Measurements from ENCODE around the gene PDE4A. TPM values are rescaled to one million over a fixed set of nuclear protein-coding genes. Genes with fewer than 3 reads are reported as not detected.

The PDE4A gene
- total and polyA plus RNA-seq, 2 of the 8 experiments (the other 6 are each of a cell fraction or from before 2014, with no cell fraction given): 2.0 to 4.4 TPM

- WGBS, 2 experiments (ENCODE audit: extremely low coverage in 1 of 2, insufficient coverage in 1 of 2, insufficient read length in 1 of 2, insufficient replicate concordance in 2 of 2, low coverage in 1 of 2, low lambda C conversion rate in 2 of 2, missing lambda C conversion rate in 1 of 2): 63% methylated on average over 9 of the region's 9 CpGs; no CpG with 5 or more reads in 1 of the 2 experiments
- FAIRE-seq: peak; percentile 71
- peak in 1 of 2 experiments; percentile 88 for DNase-seq (ENCODE audit: low read depth in 1 of 2, low spot score in 2 of 2)
- no peak for TF ChIP-seq TAF1 (IDR thresholded peaks at IDR 0.05; ENCODE audit: low read depth, low read length)
- TF ChIP-seq SIN3A (conservative IDR thresholded peaks at IDR 0.05 in 1 of 2, IDR thresholded peaks at IDR 0.05 in 1 of 2; ENCODE audit: low read depth in 1 of 2, low read length in 2 of 2): 0 out of 4 replicates have a peak, but pooled peaks of 1 of the 2 experiments have one; percentile 43
- TF ChIP-seq ZNF274 (IDR thresholded peaks at IDR 0.05; ENCODE audit: borderline replicate concordance, extremely low read depth, low read length): no peak
- TF ChIP-seq BCL11A (IDR thresholded peaks at IDR 0.05; ENCODE audit: low read depth in 2 of 2, low read length in 2 of 2): no peak
- no peak for TF ChIP-seq JUND (IDR thresholded peaks at IDR 0.05; ENCODE audit: low read length)
- TF ChIP-seq SIX5 (IDR thresholded peaks at IDR 0.05; ENCODE audit: low read depth, low read length): no peak
- TF ChIP-seq TCF12 (IDR thresholded peaks at IDR 0.05; ENCODE audit: low read depth, low read length): no peak
- TF ChIP-seq, protein P1, sequence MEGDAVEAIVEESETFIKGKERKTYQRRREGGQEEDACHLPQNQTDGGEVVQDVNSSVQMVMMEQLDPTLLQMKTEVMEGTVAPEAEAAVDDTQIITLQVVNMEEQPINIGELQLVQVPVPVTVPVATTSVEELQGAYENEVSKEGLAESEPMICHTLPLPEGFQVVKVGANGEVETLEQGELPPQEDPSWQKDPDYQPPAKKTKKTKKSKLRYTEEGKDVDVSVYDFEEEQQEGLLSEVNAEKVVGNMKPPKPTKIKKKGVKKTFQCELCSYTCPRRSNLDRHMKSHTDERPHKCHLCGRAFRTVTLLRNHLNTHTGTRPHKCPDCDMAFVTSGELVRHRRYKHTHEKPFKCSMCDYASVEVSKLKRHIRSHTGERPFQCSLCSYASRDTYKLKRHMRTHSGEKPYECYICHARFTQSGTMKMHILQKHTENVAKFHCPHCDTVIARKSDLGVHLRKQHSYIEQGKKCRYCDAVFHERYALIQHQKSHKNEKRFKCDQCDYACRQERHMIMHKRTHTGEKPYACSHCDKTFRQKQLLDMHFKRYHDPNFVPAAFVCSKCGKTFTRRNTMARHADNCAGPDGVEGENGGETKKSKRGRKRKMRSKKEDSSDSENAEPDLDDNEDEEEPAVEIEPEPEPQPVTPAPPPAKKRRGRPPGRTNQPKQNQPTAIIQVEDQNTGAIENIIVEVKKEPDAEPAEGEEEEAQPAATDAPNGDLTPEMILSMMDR (IDR thresholded peaks at IDR 0.05; ENCODE audit: control extremely low read depth in 1 of 3, insufficient read depth in 1 of 3, low read depth in 1 of 3, low read length in 3 of 3): peak; percentile 82 to 97 (median 96)
- no peak for TF ChIP-seq TAF7 (optimal IDR thresholded peaks at IDR 0.05; ENCODE audit: borderline replicate concordance, low read depth, low read length)
- no peak for TF ChIP-seq KDM5A (IDR thresholded peaks at IDR 0.05; ENCODE audit: low read length)
These were observed 29.6 kb upstream of the PDE4A start for GRCh38 chr19:10390652-10391286.

More at GRCh38 chr19:10390652-10391286, 29.6 kb upstream of the PDE4A start:
- H3K4me1 ChIP-seq (replicated peaks in 1 of 4; ENCODE audit: control insufficient read depth in 3 of 4, insufficient read depth in 4 of 4, low read length in 3 of 4): peaks cover 0 to 3% (median 0%) of the 10 kb centered on the region in 4 experiments; a peak in 1 of 7 replicates
- H3K23ac ChIP-seq (ENCODE audit: insufficient read length): no peak overlapping the region
- CTCF ChIA-PET (ENCODE audit: partially characterized antibody): interaction anchor here (0.6 to 6.0 kb wide), 35 partner anchors 9 to 1132 kb away, joined by 3 to 63 read pairs (median 5); partner anchors contain the start of genes FDX2, ICAM1, ICAM5 and TYK2
- H3K79me2 ChIP-seq (ENCODE audit: control insufficient read depth in 1 of 2, insufficient read depth in 2 of 2, low read length in 2 of 2): no peaks in the 10 kb centered on the region
- H2BK120ac ChIP-seq (replicated peaks; ENCODE audit: low read depth, low read length): no peak overlapping the region
- no peak overlapping the region for H3K4me2 ChIP-seq (ENCODE audit: insufficient read depth in 1 of 2, low read depth in 2 of 2, low read length in 2 of 2)
- no peak overlapping the region for H4K91ac ChIP-seq (replicated peaks; ENCODE audit: insufficient read length, low read length)
- no peaks in the 10 kb centered on the region for H3K23me2 ChIP-seq (ENCODE audit: low read depth, low read length)
- H2BK15ac ChIP-seq (ENCODE audit: low read length): no peak overlapping the region
- H3K27me3 ChIP-seq (replicated peaks in 1 of 4; ENCODE audit: control insufficient read depth in 3 of 4, extremely low read depth in 1 of 4, insufficient read depth in 3 of 4, low read length in 3 of 4): no peaks in the 10 kb centered on the region
- H3K36me3 ChIP-seq (ENCODE audit: control insufficient read depth in 2 of 4, insufficient read depth in 4 of 4, low read length in 3 of 4): peaks cover 0 to 38% (median 20%) of the 10 kb centered on the region in 4 experiments; a peak in 7 of 8 replicates
- H3K27ac ChIP-seq (ENCODE audit: low read depth, low read length): no peak overlapping the region
- no peak overlapping the region for H2AFZ ChIP-seq (ENCODE audit: low read length)
- no peak overlapping the region for H3K4me3 ChIP-seq (ENCODE audit: extremely low read depth in 1 of 4, insufficient read depth in 2 of 4, low read depth in 3 of 4, low read length in 4 of 4)
- H3K79me1 ChIP-seq (ENCODE audit: low read depth, low read length): no peaks in the 10 kb centered on the region
- no peak overlapping the region for H4K5ac ChIP-seq (ENCODE audit: insufficient read length, low read depth, low read length)
- H2BK5ac ChIP-seq (ENCODE audit: low read depth, low read length): no peak overlapping the region
- H3K9me3 ChIP-seq (ENCODE audit: insufficient read depth in 2 of 2, low read depth in 1 of 2, low read length in 1 of 2): no peaks in the 10 kb centered on the region
- no peak overlapping the region for H2BK12ac ChIP-seq (ENCODE audit: low read depth, low read length)
- H3K14ac ChIP-seq (ENCODE audit: insufficient read length): no peak overlapping the region
- no peak overlapping the region for H2AK5ac ChIP-seq (ENCODE audit: low read depth, low read length)
- H3K9ac ChIP-seq (replicated peaks in 1 of 4; ENCODE audit: extremely low read depth in 1 of 4, low read depth in 3 of 4, low read length in 3 of 4): no peak overlapping the region
- POLR2A ChIA-PET (ENCODE audit: partially characterized antibody): interaction anchor here (0.7 to 1.4 kb wide), 9 partner anchors 9 to 257 kb away, joined by 3 to 12 read pairs (median 4); partner anchors contain the start of genes DNMT1 and ICAM1
- H4K20me1 ChIP-seq (replicated peaks in 1 of 2; ENCODE audit: control insufficient read depth in 1 of 2, insufficient read depth in 2 of 2, low read length in 2 of 2): peaks cover 4 to 6% of the 10 kb centered on the region in 2 experiments
- no peak overlapping the region for H3K18ac ChIP-seq (ENCODE audit: extremely low read depth, low read length)
- H3K56ac ChIP-seq (replicated peaks; ENCODE audit: insufficient read length, low read depth, low read length): no peak overlapping the region
- H2BK20ac ChIP-seq (ENCODE audit: low read length): no peak overlapping the region
- H3K4ac ChIP-seq (replicated peaks; ENCODE audit: insufficient read length, low read depth, low read length): no peak overlapping the region
- no peak overlapping the region for H4K8ac ChIP-seq (ENCODE audit: extremely low read depth, insufficient read depth, low read length)

Measured in H1 (cell line).